ENCODE measurements around the gene VRK3.

DNA sequence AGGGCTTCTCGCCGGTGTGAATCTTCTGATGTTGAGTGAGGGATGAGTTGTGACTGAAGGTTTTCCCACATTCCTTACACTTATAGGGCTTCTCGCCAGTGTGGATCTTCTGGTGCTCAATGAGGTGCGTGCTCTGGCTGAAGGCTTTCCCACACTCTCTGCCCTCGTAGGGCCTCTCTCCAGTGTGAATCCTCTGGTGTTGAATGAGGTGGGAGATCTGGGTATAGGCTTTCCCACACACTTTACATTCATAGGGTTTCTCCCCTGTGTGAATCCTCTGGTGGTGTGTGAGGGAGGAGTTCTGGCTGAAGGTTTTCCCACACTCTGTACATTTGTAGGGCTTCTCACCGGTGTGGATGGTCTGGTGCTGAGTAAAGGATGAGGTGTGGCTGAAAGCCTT, 33.9 kb upstream of the VRK3 start:
- TF ChIP-seq POLR2AphosphoS5 (IDR thresholded peaks at IDR 0.05; ENCODE audit: insufficient read depth, low read depth, low read length) (no peak), POLR2A (IDR thresholded peaks at IDR 0.05; ENCODE audit: low read depth, low read length) (no peak), CTCF (IDR thresholded peaks at IDR 0.05; ENCODE audit: extremely low read depth in 1 of 2, insufficient read depth in 1 of 2, low read depth in 1 of 2, low read length in 2 of 2) (no peak), EZH2 (IDR thresholded peaks at IDR 0.05; ENCODE audit: borderline replicate concordance, low read depth, low read length, severe bottlenecking) (no peak), JUN (IDR thresholded peaks at IDR 0.05; ENCODE audit: borderline replicate concordance, insufficient read depth, insufficient read length, low read depth) (no peak)

Measured in endothelial cell of umbilical vein (primary cell).